ENCODE measurements around the gene SSNA1.
A peak's percentile ranks its signal among the peaks of the same experiment; 100 is the strongest.

The SSNA1 gene

DNA sequence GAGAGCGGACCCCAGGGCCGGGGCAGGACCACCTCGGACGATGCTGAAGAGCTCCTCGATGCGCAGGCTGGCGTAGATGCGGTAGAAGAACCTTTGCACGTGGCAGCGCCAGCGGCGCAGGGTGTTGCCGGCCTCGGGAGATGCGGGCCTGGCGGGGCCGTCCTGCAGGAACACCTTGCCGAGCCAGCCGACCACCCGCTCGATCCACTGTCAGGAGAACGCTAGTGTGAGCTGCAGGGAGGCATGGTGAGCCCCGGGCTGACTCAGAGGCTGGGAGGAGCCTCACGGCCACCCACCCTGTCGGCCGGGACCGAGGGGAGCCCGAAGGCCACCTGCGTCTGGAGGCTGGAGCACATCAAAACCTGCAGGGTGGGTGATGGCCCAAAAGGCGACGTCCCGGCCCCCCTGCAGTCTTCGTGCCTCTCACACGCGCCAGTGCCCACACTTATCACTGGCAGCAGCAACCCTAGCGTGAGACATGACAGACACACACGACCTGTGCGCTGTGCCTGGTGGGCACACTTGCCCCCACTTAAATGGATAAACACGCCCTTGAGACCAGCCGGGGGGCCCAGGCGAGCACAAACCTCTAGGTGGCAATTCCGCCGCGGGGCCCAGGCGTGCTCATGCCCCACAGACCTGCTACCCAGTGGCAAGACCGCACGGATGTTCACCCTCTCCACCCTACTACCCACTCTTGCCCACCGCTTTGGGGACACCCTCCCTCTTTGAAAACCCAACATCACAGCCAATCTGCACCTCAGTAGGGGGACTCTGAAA, 3.4 kb upstream of the SSNA1 start:
- DNase-seq, result no peak

DNA sequence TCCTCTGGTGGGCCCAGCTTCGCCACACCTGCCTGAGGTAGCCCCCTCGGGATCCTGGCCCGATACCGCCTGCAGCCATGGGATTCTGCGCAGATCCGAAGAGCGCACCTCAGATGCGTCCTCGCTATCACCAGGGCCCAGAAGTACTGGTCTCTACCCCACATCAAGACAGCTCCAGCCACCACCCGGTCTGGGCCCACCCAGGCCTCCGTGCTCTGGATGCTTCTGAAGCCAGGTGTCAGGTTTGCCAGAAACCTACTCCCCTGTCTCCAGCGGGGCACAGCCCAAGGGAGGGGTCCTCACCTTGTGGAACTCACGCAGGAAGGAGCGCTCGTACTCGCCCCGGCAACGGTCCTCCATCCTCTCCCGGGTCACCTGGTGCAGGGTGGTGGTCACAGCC, 2.6 kb upstream of the SSNA1 start:
- DNase-seq, result no peak

DNA sequence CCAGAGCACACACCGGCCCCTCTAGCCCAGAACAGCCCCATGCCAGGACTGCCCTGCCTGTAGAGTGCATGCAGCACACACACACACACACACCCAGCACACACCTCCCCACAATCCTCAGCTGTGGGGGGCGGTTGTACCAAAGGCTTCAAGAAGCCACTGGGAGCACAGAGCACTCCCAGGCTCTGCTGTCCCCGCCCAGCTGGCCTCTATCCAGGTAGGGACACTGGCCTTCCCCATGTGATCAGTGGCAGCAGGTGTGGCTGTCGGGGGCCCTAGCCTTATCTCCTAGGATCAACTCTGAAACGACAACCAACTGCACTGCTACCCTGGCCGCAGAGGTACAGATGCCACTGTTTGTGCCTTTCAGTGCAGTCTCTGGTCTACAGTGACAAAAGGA, 2.1 kb upstream of the SSNA1 start:
- no peak for DNase-seq

DNA sequence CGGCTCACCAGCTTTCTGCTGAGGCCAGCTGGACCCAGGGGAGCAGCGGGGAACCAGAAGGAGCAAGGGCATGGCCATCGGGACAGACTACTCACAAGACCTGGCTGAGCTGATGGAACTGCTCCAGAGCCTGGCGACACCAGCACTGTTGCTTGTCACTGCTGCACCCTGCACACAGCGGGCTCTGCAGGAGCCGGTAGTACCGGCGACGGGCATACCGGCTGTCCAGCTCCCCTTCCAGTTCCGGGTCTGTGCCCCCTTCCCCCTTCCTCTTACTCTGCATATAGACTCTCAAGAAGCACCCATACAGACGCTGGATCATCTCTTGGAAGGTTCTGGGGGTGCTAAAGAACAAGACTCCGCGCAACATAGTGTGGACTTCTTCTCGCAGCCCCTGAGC, 1.1 kb upstream of the SSNA1 start:
- no peak for DNase-seq

DNA sequence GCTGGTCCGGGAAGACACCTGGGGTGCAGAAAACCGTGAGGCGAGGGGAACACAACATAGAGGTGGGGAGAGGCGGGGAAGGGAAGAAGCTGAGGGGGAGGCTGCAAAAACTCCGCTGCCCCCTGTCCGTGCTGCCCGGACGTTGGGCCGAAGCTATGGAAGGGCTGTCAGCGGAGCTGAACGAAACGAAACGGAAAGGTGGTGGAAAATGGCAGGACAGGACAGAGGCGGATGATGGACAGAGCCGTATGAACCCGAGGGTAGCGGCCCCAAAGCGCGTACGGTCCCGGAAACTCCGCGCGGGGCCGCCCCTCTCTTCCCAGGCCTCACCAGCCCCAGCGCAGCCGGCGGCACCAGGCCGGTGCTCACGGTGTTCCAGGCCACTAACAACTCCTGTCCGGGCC, 388 bp upstream of the SSNA1 start:
- no peak for DNase-seq

DNA sequence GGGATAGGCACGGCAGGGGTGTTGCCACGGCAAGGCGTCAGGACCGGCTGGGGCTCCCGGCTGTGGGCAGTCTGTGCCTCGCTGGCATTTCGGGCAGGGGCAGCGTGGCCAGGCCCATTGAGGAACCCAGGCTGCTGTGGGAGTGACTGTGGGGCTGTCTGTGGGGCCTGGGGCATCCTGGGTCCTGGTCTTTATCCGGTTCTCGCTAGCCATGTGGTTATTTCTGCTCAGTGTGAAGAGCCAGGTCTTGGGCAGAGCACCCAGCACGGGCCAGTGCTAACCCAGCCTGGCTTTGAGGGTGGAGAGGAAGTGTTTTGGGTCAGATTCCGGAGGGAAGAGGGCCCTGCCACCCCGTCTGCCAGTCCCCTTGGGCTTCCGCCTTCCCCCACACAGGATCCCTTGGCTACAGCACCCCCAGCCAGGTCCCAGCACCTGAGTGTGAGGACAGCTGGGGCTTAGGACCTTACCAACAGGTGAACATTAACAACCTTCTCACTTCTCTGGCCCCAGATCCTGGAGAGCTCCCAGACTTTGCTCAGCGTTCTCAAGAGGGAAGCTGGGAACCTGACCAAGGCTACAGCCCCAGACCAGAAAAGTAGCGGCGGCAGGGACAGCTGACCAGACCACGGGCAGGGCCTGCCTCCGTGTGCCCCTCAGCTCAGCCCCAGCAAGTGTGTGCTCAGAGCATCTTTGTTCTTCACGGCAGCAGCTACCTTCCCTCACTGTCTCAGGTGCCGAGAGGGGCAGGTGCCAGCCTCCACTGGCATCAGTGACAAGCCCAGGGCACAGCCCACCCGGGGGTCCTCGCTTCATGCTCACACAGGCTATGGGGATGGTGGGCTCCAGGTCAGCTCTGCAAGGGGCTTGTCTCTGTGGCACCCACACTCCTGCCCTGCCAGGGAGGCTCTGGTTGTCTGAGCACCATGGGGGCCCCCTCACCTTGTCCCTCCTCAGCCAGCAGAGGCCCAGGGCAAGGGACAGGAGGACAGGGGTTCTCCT, 1.1 kb downstream of the SSNA1 start:
- no peak for DNase-seq

DNA sequence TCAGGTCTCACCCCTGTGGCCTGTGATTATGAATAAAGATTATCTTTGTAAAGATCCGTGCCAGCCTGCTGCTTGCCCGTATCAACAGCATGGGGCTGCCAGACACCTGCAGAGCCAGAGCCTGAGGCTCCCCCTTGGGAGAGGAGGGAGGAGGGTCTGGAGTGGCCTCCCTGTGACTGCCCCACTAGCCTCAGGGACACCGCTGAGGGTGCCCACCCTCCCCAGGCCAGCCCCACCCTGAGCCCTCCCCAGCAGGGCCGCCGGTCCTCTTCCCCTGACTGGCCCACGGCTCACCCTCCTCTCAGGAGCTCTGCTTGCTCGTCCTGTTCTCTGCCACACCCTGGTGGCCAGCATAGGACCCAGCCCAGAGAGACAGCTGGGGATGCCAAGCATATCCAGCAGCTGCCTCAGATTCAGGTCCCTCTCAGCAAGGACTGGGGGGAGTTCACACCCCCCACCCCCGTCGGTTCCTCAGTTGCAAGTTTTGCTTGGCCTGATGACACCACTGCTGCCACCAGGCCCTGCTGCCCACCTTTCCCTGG, 1.9 kb downstream of the SSNA1 start:
- DNase-seq, result no peak

DNA sequence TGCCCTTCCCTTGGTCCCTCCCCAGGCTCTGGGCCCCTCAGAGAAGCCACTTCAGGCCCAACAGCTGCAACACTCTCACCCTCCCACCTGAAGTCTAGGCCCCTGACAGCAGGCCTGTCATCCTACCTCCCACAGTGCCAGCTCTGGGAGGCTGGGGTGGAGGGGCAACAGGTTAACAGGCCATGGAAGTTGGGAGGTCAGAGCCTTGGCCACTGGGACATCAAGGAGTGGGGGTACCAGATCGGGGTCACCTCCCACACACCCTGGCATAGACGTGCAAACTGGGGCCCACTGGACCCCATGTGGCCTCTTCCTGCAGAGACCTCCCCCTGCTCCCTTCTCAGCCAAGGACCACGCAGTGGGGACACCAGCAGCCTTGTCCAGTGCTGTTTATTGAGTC, 2.8 kb downstream of the SSNA1 start:
- no peak for DNase-seq

DNA sequence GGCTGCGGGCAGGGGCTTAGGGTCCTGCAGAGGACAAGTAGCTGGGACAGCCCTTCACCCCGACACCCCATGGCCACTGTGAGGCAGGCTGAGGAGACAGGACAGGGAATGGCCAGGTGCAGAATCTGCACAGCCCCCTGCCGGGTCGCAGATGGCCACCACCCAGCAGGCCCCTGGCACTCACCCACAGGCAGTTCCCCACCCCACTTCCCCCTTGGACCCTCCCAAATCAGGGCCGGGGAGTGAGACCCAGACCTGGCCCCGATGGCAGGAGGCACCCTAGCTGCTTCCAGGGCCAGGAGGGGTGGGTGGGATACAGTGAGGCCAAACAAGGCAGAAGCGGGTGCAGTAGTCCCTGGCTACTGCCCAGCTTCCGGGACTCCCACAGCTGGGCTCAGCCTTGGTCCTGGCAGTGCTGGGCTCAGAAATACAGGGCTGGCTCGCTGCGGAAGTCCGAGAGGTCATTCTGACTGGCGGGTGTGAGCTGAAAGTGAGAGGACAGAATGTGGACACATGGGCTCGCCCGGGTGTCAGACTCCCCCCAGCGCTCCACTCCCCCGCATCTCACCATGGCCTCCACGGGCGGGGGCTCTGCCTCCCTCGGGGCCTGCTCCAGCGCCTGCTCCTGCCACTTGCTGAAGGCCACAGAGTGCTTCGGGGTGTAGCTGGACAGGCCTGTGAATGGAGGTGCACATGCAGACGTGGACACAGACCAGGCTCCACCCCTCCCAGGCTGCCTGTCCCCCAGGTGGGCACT, 3.4 kb downstream of the SSNA1 start:
- DNase-seq, result no peak

DNA sequence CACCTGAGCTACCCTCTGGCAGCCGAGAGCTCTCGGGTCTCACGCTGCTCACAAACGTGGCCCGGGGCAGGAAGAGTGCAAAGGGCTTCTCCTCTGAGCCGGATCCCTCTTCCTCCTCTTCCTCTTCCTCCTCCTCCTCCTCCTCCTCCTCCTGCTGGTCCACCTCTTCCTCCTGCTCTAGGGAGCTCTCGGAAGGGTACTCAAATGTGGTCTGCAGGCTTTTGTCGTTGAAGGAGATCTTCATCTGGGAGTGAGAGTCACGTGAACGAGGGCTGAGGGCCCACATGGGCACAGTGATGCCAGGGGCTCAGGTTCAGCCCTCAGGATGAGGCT, 3.9 kb downstream of the SSNA1 start:
- no peak for DNase-seq

DNA sequence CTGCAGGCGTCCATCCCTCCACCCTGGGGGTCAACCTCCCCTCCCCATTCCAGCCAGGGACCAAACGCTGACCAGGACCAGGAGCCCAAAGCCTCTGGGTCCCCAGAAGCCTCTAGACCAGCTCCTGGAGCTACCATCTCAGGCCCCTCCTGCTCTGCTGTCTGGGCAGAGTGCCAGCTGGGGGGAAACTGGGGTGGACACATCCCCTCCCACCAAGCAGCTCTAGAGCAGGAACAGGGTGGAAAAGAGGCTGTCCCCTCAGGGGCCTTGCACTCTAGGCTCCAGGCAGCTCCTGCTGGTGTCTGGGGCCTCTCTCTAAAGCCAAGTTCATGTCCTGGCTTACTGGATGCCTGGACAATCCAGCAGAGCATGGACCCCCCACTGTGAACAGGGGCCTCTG, 4.4 kb downstream of the SSNA1 start:
- DNase-seq, result no peak

DNA sequence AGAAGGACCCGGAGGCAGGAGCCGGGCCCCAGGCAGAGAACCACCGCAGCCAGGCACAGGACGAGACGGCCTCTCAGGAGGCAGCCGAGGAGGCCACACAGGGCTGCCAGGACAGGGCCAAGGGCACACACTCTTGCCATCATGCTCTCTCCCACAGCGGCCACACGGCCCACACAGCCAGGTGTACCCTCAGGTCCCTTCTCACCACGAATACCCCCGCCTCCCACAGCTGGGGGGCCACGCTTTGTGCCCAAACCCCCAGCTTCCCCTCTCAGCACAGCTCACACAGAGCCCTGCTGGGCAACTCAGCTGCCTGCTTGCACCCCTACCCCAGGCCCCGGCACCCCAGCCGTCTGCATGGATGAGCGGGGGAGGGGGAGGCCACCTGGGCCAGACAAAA, 5.3 kb downstream of the SSNA1 start:
- DNase-seq, result no peak

DNA sequence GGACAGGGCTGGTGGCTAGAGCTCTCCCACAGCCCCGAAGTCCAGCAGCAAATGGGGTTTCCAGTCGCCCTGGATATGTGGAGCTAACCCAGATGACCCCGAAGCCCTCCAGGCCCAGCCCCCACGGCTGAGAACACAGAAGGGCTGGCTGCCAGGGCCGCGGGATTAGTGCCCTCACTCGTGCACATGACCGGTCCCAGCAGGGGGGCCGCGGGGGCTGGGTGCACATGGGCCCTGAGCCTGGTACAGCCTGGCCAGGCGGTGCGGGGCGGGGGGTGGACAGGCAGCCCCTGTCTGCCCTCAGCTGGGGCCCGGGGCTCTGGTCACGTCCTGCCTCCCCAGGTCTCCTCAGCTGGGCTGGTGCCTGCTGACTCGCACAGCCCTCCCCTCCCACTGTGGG, 5.9 kb downstream of the SSNA1 start:
- no peak for DNase-seq

DNA sequence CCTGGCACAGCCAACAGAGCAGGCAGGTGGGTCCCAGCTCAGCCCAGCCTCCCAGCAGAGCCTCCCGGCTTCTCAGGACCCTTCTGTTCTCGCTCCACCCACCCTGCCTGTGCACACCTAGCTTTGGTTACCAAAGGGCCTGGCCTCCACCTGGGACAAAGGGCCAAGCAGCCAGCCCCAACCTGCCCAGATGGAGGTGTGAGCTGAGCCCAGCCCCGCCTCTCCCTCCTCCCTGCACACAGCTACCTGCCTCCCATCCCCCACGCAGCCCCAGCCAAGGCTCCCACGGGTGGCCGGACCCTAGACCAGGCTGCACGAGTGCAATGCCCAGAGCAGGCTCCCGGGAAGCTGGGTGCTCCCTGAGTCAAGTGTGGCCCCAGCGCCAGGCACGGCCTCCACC, 6.4 kb downstream of the SSNA1 start:
- no peak for DNase-seq

DNA sequence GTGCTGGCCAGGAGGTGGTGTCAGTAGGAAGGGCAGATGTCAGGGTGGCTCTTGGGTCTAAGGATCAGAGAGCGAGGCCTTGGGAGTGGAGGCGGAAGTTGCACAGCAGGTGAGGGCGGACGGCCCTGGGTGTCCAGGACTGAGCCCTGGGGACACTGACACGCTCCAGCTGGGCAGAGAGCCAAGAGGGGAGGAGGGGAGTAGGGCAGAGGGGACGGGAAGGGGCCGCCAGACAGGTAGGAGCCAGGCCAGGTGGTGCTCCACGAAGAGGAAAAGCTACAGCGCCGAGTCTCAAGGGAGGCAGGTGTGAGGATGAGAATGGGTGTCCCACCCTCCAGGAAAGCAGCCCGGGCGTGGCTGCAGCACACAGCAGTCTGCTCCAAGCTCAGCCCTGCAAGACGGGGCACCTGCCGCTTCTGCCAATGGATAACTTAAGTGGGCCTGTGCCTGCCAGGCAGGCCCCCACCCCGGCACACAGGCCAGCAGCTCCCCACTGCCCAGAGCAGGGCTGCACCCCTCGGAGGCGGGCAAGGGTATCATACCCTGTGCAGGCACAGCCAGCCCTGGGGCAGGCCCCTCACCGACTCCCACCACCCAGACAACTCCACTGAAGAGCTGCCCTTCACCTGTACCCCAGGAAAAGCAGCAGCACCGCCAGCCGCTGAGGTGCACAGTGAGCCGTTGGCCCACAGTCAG, 7.2 kb downstream of the SSNA1 start:
- DNase-seq, result no peak

DNA sequence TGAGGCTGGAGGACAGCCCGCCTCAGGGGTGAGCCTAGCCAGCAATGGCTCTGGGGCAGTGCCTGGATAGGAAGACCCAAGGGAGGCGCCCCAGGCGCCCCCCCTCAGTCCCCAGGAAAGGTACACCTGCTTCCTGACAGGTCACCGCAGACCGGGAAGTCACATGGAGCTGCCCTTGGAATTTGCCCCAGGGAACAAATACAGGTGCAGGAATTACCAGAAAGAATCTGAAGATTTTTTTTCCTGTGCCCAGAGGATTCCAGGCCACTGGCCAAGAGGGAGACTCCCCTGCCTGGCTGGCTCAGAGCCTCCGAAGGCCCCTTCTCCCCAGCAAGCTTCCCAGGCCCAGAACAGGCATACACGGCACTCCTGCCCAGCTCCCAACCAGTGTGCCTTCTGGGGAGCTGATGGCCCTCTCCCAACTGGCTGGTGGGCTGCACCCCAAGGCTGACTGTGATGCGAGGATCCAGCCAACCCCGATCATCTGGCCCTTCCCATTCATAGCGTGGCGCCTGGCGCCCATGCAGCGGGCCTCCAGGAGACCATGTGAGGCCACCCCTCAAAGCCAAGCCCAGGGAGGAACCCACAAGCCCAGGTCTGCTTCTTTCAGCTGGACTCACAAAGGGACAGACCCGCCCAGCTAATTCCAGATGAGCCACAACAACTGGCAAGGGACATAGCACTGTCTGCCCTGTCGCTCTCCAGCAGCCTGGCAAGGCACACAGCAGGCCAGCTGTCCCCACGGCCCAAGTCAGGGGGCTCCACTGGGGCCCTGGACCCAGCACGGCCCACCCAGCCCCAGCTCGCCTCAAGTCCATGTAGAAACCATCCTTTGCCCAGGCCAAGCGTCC, 9.8 kb downstream of the SSNA1 start:
- DNase-seq, result no peak

DNA sequence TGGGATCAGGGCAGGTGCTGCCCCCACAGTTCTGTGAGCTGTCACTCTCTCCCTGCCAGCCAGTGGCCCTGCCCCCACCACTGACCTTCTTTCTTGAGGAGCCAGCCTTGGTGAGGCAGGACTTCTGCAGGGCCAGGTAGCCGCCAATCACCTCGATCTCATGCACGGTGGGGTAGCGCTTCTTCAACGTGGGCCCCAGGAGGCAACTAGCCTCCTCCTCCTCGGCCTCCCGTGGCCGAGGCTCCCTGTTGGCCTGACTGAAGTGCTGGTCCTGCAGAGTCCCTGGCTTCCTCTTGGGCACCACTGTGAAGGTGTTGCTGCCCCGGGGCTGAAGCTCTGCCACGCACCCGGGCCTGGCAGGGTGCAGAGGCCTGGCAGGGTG, 10.4 kb downstream of the SSNA1 start:
- DNase-seq, result no peak

DNA sequence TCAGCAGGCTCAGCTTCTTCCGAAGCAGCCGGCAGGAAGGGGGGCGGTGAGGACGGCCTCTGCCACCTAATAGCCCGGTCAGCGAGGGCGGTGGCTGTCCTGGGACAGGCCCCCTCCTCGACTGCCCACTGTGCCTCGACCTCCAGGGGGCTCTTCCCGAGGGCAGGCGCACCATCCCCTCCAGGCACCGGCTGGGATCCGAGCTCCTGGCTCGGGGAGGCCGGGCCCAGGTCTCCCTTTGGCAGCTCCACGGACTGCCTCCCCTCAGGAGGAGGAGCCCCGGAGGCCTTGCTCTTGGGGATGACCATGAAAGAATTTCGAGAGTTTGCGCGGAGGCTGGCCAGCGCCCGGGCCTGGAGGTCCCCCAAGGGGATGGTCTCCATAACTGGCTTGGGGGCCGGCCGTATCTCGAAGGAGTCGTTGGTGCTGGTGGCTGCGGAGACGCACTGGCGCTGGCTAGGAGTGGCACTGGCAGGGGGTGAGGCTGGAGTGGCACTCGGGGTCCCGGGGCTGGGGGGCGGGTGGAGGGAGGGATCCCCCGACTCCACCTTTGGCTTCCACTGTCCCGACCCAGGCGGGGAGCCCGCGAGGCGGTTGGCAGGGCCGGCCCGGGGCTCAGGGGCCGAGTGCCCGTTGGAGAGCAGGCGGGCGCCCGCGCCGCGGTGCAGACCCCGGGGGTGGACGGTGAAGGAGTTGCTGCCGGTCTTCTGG, 11.1 kb downstream of the SSNA1 start:
- DNase-seq, result no peak

DNA sequence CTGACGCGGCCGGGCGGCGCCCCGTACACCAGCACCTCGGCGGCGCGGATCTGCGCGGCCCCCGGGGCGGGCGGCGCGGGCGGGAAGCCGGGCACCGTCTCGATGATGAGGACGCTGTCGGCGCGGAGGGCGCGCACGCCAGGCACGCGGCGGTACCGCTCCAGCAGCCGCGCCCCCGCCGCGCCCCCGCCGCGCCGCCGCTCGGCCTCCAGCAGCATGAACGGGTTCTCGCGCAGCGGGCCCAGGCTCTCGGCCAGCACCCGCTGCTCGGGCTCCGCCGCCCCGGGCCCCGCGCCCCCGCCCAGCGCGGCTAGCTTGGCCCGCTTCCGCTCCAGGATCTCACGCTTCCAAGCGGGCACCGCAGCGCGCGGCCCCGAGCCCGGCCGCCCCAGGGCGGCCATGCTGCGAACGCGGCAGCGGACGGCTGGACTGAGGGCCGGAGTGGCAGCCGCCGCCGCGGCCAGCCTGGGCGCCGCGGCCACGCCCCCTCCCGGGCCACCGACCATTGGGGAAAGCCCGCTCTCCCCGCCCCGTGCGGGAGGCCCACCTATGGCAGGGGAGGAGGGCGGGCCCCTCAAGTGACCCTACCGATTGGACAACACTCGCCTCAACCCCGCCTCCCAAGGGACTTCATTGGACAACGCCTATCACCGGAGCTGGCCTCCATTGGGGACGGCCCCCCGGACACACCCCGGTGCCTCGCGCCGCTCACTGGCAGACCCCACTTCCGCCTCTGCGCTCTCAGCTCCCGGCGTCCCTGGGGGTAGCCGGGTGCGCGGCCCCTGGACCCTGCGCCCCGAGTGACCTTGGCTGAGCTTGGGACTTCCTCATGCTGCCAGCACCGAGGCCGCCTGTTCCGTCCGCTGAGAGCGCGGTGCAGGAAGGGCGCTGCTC, 12.1 kb downstream of the SSNA1 start, which contains the start of gene TPRN:
Gene TPRN (minus strand): TSS at position 431 of the 894 bp plus-strand sequence. CDS start 30 bp downstream, at position 401.
- peak; percentile 99 for DNase-seq

All from activated CD4-positive, alpha-beta T cell treated with anti-CD3 and anti-CD28 coated beads for 48 hours (primary cell).